IMR-90 (cell line): ENCODE results near the gene SYP.

Experiments used
- BHLHE40 ChIP-seq: fragments of 150-350 bp; IDR thresholded peaks from 2 replicates; pipeline ENCODE4 v1.6.1; 2016; ENCODE audit warnings: mild to moderate bottlenecking, low read depth, low read length
- CEBPB ChIP-seq: IDR thresholded peaks from 2 replicates; pipeline ENCODE4 v1.6.1; 2012; ENCODE audit warnings: low read depth, low read length, improper control_type of control experiment
- MAFK ChIP-seq: IDR thresholded peaks from 2 replicates; pipeline ENCODE4 v1.6.1; 2012; ENCODE audit warnings: low read depth, low read length, improper control_type of control experiment
- MAZ ChIP-seq: IDR thresholded peaks from 2 replicates; pipeline ENCODE4 v1.6.1; 2012; ENCODE audit warnings: low read depth, mild to moderate bottlenecking, low read length, improper control_type of control experiment, moderate library complexity, borderline replicate concordance
- MXI1 ChIP-seq: IDR thresholded peaks from 2 replicates; pipeline ENCODE4 v1.6.1; 2012; ENCODE audit warnings: low read depth, mild to moderate bottlenecking, low read length, moderate library complexity, borderline replicate concordance
- POLR2A ChIP-seq: IDR thresholded peaks from 2 replicates; pipeline ENCODE4 v1.6.1; 2012; ENCODE audit warnings: mild to moderate bottlenecking, low read depth, low read length
- SMC3 ChIP-seq: fragments of 150-350 bp; IDR thresholded peaks from 2 replicates; pipeline ENCODE4 v1.6.1; 2016; ENCODE audit warnings: low read depth, mild to moderate bottlenecking, antibody characterized with exemption, low read length, moderate library complexity
- USF2 ChIP-seq: fragments of 150-350 bp; IDR thresholded peaks from 2 replicates; pipeline ENCODE4 v1.6.1; 2017; ENCODE audit warnings: mild to moderate bottlenecking, antibody characterized with exemption, low read length, low read depth
- TF ChIP-seq, protein P1 (sequence below): conservative IDR thresholded peaks from 2 replicates; pipeline ENCODE4 v1.5.1; 2012; ENCODE audit warnings: mild to moderate bottlenecking, low read depth, low read length, improper control_type of control experiment

GRCh38 chrX:49230500-49231232 lies 30.7 kb upstream of the SYP start:
- TF ChIP-seq POLR2A = no peak
- TF ChIP-seq, protein P1, sequence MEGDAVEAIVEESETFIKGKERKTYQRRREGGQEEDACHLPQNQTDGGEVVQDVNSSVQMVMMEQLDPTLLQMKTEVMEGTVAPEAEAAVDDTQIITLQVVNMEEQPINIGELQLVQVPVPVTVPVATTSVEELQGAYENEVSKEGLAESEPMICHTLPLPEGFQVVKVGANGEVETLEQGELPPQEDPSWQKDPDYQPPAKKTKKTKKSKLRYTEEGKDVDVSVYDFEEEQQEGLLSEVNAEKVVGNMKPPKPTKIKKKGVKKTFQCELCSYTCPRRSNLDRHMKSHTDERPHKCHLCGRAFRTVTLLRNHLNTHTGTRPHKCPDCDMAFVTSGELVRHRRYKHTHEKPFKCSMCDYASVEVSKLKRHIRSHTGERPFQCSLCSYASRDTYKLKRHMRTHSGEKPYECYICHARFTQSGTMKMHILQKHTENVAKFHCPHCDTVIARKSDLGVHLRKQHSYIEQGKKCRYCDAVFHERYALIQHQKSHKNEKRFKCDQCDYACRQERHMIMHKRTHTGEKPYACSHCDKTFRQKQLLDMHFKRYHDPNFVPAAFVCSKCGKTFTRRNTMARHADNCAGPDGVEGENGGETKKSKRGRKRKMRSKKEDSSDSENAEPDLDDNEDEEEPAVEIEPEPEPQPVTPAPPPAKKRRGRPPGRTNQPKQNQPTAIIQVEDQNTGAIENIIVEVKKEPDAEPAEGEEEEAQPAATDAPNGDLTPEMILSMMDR = no peak
- TF ChIP-seq CEBPB = no peak
- no peak for TF ChIP-seq MAFK
- TF ChIP-seq USF2 = no peak
- TF ChIP-seq BHLHE40 = no peak
- no peak for TF ChIP-seq MAZ
- TF ChIP-seq SMC3 = no peak
- TF ChIP-seq MXI1 = no peak
